ENCODE measurements around the gene CDH4. TPM values are rescaled to one million over a fixed set of nuclear protein-coding genes. Genes with fewer than 3 reads are reported as not detected.

The CDH4 gene
- total RNA-seq, 1 donor from 2014 or later = 8.9 TPM

- Mint-ChIP-seq H3K4me3 (no peak overlapping the region), H3K36me3 (ENCODE audit: low read depth) (peaks cover 15% of the 10 kb centered on the region), H3K4me1 (peaks cover 9% of the 10 kb centered on the region), H3K9me3 (peaks cover 12% of the 10 kb centered on the region), H3K27ac (ENCODE audit: unreplicated experiment) (no peak overlapping the region), H3K27me3 (ENCODE audit: low read depth) (no peaks in the 10 kb centered on the region)
- no peak for TF ChIP-seq CTCF (conservative IDR thresholded peaks at IDR 0.05)
- no peak for DNase-seq (ENCODE audit: low read depth, low spot score)
Measured at GRCh38 chr20:61599541-61599992, 347.5 kb downstream of the CDH4 start.

GRCh38 chr20:61600016-61600415 lies 348.0 kb downstream of the CDH4 start:
- no peak overlapping the region for H3K4me3 Mint-ChIP-seq
- peaks cover 15% of the 10 kb centered on the region for H3K36me3 Mint-ChIP-seq (ENCODE audit: low read depth)
- no peak overlapping the region for H3K27ac Mint-ChIP-seq (ENCODE audit: unreplicated experiment)
- peaks cover 12% of the 10 kb centered on the region for H3K9me3 Mint-ChIP-seq
- peaks cover 9% of the 10 kb centered on the region for H3K4me1 Mint-ChIP-seq
- H3K27me3 Mint-ChIP-seq (ENCODE audit: low read depth) = no peaks in the 10 kb centered on the region
- no peak for DNase-seq (ENCODE audit: low read depth, low spot score)
- TF ChIP-seq CTCF (conservative IDR thresholded peaks at IDR 0.05) = no peak

- Mint-ChIP-seq H3K4me3 (no peak overlapping the region), H3K9me3 (peaks cover 10% of the 10 kb centered on the region), H3K27ac (ENCODE audit: unreplicated experiment) (no peak overlapping the region), H3K36me3 (ENCODE audit: low read depth) (peaks cover 11% of the 10 kb centered on the region), H3K27me3 (ENCODE audit: low read depth) (no peaks in the 10 kb centered on the region), H3K4me1 (peaks cover 9% of the 10 kb centered on the region)
- no peak for DNase-seq (ENCODE audit: low read depth, low spot score)
- TF ChIP-seq CTCF (conservative IDR thresholded peaks at IDR 0.05) = no peak
Measured at GRCh38 chr20:61601361-61601760, 349.3 kb downstream of the CDH4 start.

- Mint-ChIP-seq H3K4me1 (peaks cover 9% of the 10 kb centered on the region), H3K27me3 (ENCODE audit: low read depth) (no peaks in the 10 kb centered on the region), H3K9me3 (peaks cover 7% of the 10 kb centered on the region), H3K4me3 (no peak overlapping the region), H3K36me3 (ENCODE audit: low read depth) (peaks cover 8% of the 10 kb centered on the region), H3K27ac (ENCODE audit: unreplicated experiment) (no peak overlapping the region)
- no peak for DNase-seq (ENCODE audit: low read depth, low spot score)
- TF ChIP-seq CTCF (conservative IDR thresholded peaks at IDR 0.05) = no peak
Measured at GRCh38 chr20:61601853-61602252, 349.8 kb downstream of the CDH4 start.

- Mint-ChIP-seq H3K36me3 (ENCODE audit: low read depth) (peaks cover 7% of the 10 kb centered on the region), H3K27me3 (ENCODE audit: low read depth) (peaks cover 2% of the 10 kb centered on the region), H3K4me3 (no peak overlapping the region), H3K4me1 (peaks cover 9% of the 10 kb centered on the region), H3K9me3 (peaks cover 5% of the 10 kb centered on the region), H3K27ac (ENCODE audit: unreplicated experiment) (no peak overlapping the region)
- TF ChIP-seq CTCF (conservative IDR thresholded peaks at IDR 0.05) = no peak
- no peak for DNase-seq (ENCODE audit: low read depth, low spot score)
Measured at GRCh38 chr20:61603715-61604114, 351.7 kb downstream of the CDH4 start.

- TF ChIP-seq CTCF (conservative IDR thresholded peaks at IDR 0.05) = no peak
- no peak for DNase-seq (ENCODE audit: low read depth, low spot score)
- H3K9me3 Mint-ChIP-seq = peaks cover 5% of the 10 kb centered on the region
- H3K27me3 Mint-ChIP-seq (ENCODE audit: low read depth) = peaks cover 2% of the 10 kb centered on the region
- no peak overlapping the region for H3K27ac Mint-ChIP-seq (ENCODE audit: unreplicated experiment)
- no peak overlapping the region for H3K4me3 Mint-ChIP-seq
- H3K36me3 Mint-ChIP-seq (ENCODE audit: low read depth) = peaks cover 7% of the 10 kb centered on the region
- peaks cover 6% of the 10 kb centered on the region for H3K4me1 Mint-ChIP-seq
Measured at GRCh38 chr20:61604549-61604948, 352.5 kb downstream of the CDH4 start.

All from neural crest cell (in vitro differentiated cells).